A549 treated with RU486 at 1 μM for 4 hours (cell line): ENCODE results near the gene LRRC26. TPM values are rescaled to one million over a fixed set of nuclear protein-coding genes. Genes with fewer than 3 reads are reported as not detected.

Source experiments
- total RNA-seq: library from RNA; stranded (reverse); fragments of 200-300 nt; extraction: Qiagen RNA extraction; gene quantifications from 5 replicates; pipeline ENCODE4 v1.2.3, GENCODE V29; 2022; ENCODE audit warnings: low read depth

Gene LRRC26
- 0.50 to 1.9 TPM (median 1.9 TPM) in 5 replicates for total RNA-seq

DNA sequence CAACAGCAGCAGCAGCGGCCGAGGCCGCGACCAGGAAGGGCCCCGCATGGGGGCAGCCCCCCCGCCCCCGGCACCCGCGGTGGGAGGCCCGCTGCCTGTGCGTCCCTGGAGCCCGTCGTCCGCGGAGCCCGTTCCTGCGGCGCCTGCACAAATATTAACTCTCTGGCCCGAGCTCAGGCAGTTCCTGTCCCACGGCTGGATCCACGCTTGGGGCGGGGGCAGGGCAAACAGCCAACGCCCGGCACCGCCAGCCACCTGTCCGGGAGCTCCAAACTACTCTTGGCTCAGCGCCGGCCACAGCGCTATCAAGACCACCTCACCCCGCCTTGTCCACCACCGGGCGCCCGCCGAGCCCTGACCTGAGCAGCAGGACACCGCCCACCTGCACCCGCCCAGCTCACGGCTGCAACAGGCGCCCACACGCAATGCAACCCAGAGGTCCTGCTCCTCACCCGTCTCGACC, at the start of gene LRRC26:
TSS of gene LRRC26 (minus strand) at position 156 of the 463 bp plus-strand sequence. CDS start at position 48, 108 bp downstream.

GRCh38 chr9:137205126-137206069, 35.5 kb upstream of the LRRC26 start, which contains the start of the genes NDOR1 and TMEM203:
NDOR1 (plus strand) TSS chr9:137205700; CDS start chr9:137205778, 78 bp downstream.
TMEM203 (minus strand) TSS chr9:137205648; CDS start chr9:137205414, 234 bp downstream.

GRCh38 chr9:137200311-137201204, 30.7 kb upstream of the LRRC26 start, which contains the start of gene TPRN:
TPRN (minus strand) TSS chr9:137200741; CDS start chr9:137200711, 30 bp downstream.

GRCh38 chr9:137188490-137189296, 18.8 kb upstream of the LRRC26 start, which contains the start of the genes ANAPC2 and SSNA1:
ANAPC2 (minus strand) TSS chr9:137188560; CDS start chr9:137188532, 28 bp downstream.
SSNA1 (plus strand) TSS chr9:137188676; CDS start chr9:137188727, 51 bp downstream.

DNA sequence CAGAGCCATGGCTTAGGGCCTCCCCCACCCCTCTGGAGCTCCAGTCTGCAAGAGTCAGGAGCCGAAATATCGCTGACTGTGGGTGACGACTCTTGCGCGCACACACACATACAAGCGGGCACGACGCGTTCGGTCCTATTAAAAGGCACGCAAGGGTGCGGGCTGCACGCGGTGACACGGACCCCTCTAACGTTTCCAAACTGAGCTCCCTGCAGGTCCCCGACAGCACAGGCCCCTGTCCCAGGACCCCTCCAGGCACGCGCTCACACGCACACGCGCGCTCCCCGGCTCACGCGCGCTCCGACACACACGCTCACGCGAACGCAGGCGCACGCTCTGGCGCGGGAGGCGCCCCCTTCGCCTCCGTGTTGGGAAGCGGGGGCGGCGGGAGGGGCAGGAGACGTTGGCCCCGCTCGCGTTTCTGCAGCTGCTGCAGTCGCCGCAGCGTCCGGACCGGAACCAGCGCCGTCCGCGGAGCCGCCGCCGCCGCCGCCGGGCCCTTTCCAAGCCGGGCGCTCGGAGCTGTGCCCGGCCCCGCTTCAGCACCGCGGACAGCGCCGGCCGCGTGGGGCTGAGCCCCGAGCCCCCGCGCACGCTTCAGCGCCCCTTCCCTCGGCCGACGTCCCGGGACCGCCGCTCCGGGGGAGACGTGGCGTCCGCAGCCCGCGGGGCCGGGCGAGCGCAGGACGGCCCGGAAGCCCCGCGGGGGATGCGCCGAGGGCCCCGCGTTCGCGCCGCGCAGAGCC, 31.0 kb downstream of the LRRC26 start, which contains the start of gene GRIN1:
TSS of gene GRIN1 (plus strand) at position 433 of the 746 bp plus-strand sequence. CDS start 333 bp downstream, outside the sequence.

Other genes starting within 250 kb of the LRRC26 start
- 58.4 to 107 TPM (median 95.0 TPM) in 5 replicates for gene FBXW5, start 225.3 kb downstream of the LRRC26 start, total RNA-seq
- 0.24 to 2.2 TPM (median 0.66 TPM) in 5 replicates for gene C8G, start 224.8 kb downstream of the LRRC26 start, total RNA-seq
- gene LCN12, start 217.8 kb downstream of the LRRC26 start, total RNA-seq: 0.61 to 1.6 TPM (median 0.86 TPM) in 5 replicates
- 0.25 to 0.76 TPM (median 0.59 TPM) in 3 of 5 replicates, not detected in the others for gene PTGDS, start 192.5 kb downstream of the LRRC26 start, total RNA-seq
- gene LCNL1, start 187.1 kb downstream of the LRRC26 start, total RNA-seq: not detected in 5 replicates
- gene PAXX, start 177.6 kb downstream of the LRRC26 start, total RNA-seq: 42.1 to 79.2 TPM (median 76.4 TPM) in 5 replicates
- 2.0 to 3.7 TPM (median 3.4 TPM) in 5 replicates for gene CLIC3, start 173.5 kb downstream of the LRRC26 start, total RNA-seq
- gene ABCA2, start 141.8 kb downstream of the LRRC26 start, total RNA-seq: 18.6 to 29.0 TPM (median 26.5 TPM) in 5 replicates
- gene FUT7, start 138.0 kb downstream of the LRRC26 start, total RNA-seq: 0.07 to 0.09 TPM (median 0.08 TPM) in 3 of 5 replicates, not detected in the others
- 37.1 to 85.1 TPM (median 73.1 TPM) in 5 replicates for gene NPDC1, start 123.9 kb downstream of the LRRC26 start, total RNA-seq
- gene ENTPD2, start 116.0 kb downstream of the LRRC26 start, total RNA-seq: 0.31 to 1.1 TPM (median 0.91 TPM) in 5 replicates
- gene SAPCD2, start 99.5 kb downstream of the LRRC26 start, total RNA-seq: 14.0 to 28.0 TPM (median 25.8 TPM) in 5 replicates
- 9.3 to 14.6 TPM (median 11.2 TPM) in 5 replicates for gene UAP1L1, start 92.5 kb downstream of the LRRC26 start, total RNA-seq
- gene MAN1B1, start 83.1 kb downstream of the LRRC26 start, total RNA-seq: 42.0 to 52.8 TPM (median 50.3 TPM) in 5 replicates
- 71.8 to 128 TPM (median 111 TPM) in 5 replicates for gene DPP7, start 55.3 kb downstream of the LRRC26 start, total RNA-seq
- gene GRIN1, start 30.9 kb downstream of the LRRC26 start, total RNA-seq: 0.26 to 0.78 TPM (median 0.52 TPM) in 5 replicates
- not detected in 5 replicates for gene TMEM210, start 2.0 kb upstream of the LRRC26 start, total RNA-seq
- 21.7 to 38.1 TPM (median 33.0 TPM) in 5 replicates for gene ANAPC2, start 18.5 kb upstream of the LRRC26 start, total RNA-seq
- gene SSNA1, start 18.6 kb upstream of the LRRC26 start, total RNA-seq: 103 to 153 TPM (median 139 TPM) in 5 replicates
- gene TPRN, start 30.7 kb upstream of the LRRC26 start, total RNA-seq: 5.1 to 10.4 TPM (median 8.8 TPM) in 5 replicates
- gene TMEM203, start 35.6 kb upstream of the LRRC26 start, total RNA-seq: 33.4 to 46.5 TPM (median 43.2 TPM) in 5 replicates
- gene NDOR1, start 35.6 kb upstream of the LRRC26 start, total RNA-seq: 10.9 to 18.5 TPM (median 16.3 TPM) in 5 replicates
- 1.1 to 2.2 TPM (median 2.0 TPM) in 5 replicates for gene RNF208, start 52.2 kb upstream of the LRRC26 start, total RNA-seq
- 2.7 to 4.3 TPM (median 4.1 TPM) in 5 replicates for gene CYSRT1, start 55.1 kb upstream of the LRRC26 start, total RNA-seq
- 0.16 to 0.23 TPM (median 0.23 TPM) in 3 of 5 replicates, not detected in the others for gene RNF224, start 57.5 kb upstream of the LRRC26 start, total RNA-seq
- 0.07 to 0.08 TPM (median 0.07 TPM) in 3 of 5 replicates, not detected in the others for gene SLC34A3, start 60.9 kb upstream of the LRRC26 start, total RNA-seq
- 579 to 790 TPM (median 733 TPM) in 5 replicates for gene TUBB4B, start 71.2 kb upstream of the LRRC26 start, total RNA-seq
- gene STPG3, start 81.2 kb upstream of the LRRC26 start, total RNA-seq: not detected in 5 replicates
- 41.2 to 58.1 TPM (median 53.4 TPM) in 5 replicates for gene NELFB, start 85.3 kb upstream of the LRRC26 start, total RNA-seq
- gene TOR4A, start 107.7 kb upstream of the LRRC26 start, total RNA-seq: 18.6 to 30.7 TPM (median 27.4 TPM) in 5 replicates
- gene NRARP, start 132.2 kb upstream of the LRRC26 start, total RNA-seq: 3.9 to 9.5 TPM (median 7.7 TPM) in 5 replicates